AG04449 (cell line): Measurements from ENCODE around the gene SNAP47.

Experiments used
- CTCF ChIA-PET: fragments of 350-600 bp; formaldehyde crosslinking; extraction: SDS; loops from one replicate; lab custom pipeline; 2021; ENCODE audit warnings: antibody characterized with exemption; lab: Yijun Ruan, JAX
- POLR2A ChIA-PET: fragments of 400-600, 350-600 bp; formaldehyde crosslinking; extraction: SDS; loops from one replicate; lab custom pipeline; 2020; ENCODE audit warnings: antibody characterized with exemption, inconsistent platforms; lab: Yijun Ruan, JAX
- DNase-seq: peaks from one replicate; pipeline ENCODE4 v3.0.0-alpha.2; 2010; ENCODE audit warnings: low read depth, low spot score
- H3K4me3 ChIP-seq: 2 replicates; pipeline ENCODE4 v1.5.1; 2011; ENCODE audit warnings: low read depth, mild to moderate bottlenecking, control low read depth, low read length
- TF ChIP-seq, protein P1 (sequence below): IDR thresholded peaks from one replicate; pipeline ENCODE4 v1.5.1; 2011; ENCODE audit warnings: mild to moderate bottlenecking, moderate library complexity, low read length, control low read depth, inconsistent platforms; ENCODE audit not compliant: insufficient read depth; ENCODE audit errors: missing control alignments

SNAP47 gene

DNA sequence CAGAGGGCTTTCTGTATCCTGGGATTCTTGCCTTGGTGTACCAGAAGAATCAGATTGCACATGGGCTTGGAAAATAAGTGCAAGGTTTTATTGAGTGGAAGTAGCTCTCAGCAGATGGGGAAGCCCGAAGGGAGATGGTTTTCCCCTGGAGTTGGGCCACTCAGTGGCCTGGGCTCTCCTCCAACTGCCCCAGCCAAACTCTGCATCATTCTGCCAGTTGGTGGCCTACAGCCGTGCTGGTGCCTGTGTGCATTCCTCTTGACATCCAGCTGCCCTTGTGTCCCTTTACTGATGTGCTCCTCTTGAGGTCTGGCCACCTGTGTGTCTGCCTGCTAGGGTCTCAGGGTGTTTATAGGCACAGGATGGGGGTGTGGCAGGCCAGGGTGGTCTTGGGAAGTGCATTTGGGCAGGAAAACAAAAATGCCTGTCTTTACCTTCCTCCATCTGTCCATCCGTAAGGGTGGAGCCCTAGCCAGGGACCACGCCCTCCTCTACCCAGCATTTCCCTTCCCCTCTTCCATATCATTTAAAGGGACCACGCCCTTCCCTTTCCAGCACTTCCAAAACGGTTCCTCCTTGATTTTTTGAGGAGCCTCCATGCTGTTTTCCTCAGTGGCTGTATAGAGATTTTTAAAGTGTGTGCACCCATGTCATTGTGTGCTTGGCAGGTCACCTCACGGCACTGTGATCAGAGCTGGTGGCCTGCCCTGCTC is 18.9 kb downstream of the SNAP47 start:
- DNase-seq = no peak
- POLR2A ChIA-PET = interaction anchor here (0.6 kb wide), 1 partner anchor 1805 kb away, joined by 3 read pairs; the partner anchor contains the start of gene ABCB10
- CTCF ChIA-PET = interaction anchor here (1.5 to 1.7 kb wide), 2 partner anchors 22 to 193 kb away, joined by 4 to 5 read pairs; partner anchors contain the start of gene WNT9A
- H3K4me3 ChIP-seq = no peak overlapping the region
- TF ChIP-seq, protein P1, sequence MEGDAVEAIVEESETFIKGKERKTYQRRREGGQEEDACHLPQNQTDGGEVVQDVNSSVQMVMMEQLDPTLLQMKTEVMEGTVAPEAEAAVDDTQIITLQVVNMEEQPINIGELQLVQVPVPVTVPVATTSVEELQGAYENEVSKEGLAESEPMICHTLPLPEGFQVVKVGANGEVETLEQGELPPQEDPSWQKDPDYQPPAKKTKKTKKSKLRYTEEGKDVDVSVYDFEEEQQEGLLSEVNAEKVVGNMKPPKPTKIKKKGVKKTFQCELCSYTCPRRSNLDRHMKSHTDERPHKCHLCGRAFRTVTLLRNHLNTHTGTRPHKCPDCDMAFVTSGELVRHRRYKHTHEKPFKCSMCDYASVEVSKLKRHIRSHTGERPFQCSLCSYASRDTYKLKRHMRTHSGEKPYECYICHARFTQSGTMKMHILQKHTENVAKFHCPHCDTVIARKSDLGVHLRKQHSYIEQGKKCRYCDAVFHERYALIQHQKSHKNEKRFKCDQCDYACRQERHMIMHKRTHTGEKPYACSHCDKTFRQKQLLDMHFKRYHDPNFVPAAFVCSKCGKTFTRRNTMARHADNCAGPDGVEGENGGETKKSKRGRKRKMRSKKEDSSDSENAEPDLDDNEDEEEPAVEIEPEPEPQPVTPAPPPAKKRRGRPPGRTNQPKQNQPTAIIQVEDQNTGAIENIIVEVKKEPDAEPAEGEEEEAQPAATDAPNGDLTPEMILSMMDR = no peak

DNA sequence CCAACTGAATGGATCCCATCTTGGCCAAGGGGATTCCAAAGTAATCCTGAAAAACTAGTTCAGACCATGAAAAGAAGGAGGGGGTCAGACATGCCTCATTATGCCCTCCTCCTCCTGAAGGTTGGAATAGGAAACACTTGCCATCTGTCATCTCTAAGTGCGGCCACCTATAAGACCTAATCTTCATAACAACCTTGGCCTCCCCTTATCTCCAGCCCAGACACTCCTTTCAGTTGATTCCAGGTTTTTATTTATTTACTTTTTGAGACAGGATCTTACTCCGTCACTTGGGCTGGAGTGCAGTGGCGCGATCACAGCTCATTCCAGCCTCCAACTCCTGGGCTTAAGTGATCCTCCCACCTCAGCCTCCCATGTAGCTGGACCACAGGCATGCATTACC is 19.7 kb downstream of the SNAP47 start:
- TF ChIP-seq, protein P1 = no peak
- DNase-seq = no peak
- H3K4me3 ChIP-seq = no peak overlapping the region
- POLR2A ChIA-PET = no interaction called here
- CTCF ChIA-PET = interaction anchor here (1.7 kb wide), 1 partner anchor 192 kb away, joined by 5 read pairs; the partner anchor contains the start of gene WNT9A

DNA sequence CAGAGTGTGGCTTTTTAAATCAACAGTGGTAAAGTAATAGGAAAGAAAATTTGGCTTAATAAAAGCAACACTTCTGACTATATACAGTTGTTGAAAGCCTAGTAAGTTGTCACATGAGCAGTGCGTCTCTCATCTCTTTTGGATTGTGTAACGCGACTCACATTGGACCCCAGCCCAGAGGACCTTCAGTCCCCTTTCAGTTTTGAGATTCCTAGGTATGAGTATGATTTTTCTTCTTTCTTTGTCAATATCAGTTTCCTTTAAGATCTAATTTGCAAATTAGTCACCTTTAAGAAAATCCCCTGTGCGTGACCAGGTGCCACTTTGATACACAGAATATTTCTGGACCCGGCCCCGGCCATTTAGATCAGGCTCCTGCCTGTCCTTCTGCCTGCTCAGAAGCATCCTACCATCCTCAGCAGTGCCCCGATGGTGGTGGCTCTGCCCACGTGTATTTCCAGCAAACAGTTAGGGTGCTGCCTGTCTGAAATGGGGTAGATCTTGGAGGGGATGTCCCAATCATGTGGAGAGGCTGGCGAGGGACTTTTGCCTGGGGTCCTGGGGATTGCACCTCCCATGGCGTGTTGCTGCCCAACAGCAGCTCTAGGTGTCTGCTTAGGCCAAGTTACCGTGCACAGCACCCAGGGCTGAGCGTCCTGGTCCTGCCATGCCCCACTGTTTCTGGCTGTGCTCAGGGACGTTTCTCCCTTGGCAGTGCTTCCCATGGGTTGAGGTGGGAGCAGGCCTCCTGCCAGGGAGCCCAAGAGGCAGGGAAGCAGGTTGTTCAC is 21.1 kb downstream of the SNAP47 start:
- CTCF ChIA-PET = no interaction called here

DNA sequence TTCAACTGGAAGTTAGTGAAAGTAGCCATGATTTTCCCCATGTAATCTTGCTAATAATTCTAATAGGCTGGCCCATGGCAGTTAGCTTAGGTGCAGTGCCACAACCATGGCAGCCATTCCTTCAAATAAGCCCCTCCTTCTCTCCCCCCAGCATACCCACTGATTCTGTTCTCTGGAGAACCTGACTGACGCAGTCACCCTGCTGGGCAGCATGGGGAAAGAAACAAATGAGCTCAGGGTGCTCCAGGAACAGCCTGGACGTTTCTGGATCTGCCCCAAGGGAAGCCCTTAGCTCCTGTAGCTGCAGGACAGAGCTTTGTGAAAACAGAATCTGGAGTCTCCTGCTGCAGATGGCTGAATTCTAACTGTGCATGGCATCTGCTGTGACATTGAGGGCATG is 22.5 kb downstream of the SNAP47 start:
- ChIA-PET CTCF (interaction anchor here (0.6 to 1.2 kb wide), 6 partner anchors 13 to 324 kb away, joined by 3 to 5 read pairs (median 3); no protein-coding TSS in a partner anchor), POLR2A (interaction anchor here (2.7 kb wide), 1 partner anchor 18 kb away, joined by 14 read pairs; no protein-coding TSS in a partner anchor)
- TF ChIP-seq, protein P1 = no peak
- no peak for DNase-seq
- no peak overlapping the region for H3K4me3 ChIP-seq

More for the DNA sequence above, 21.1 kb downstream of the SNAP47 start:
- no peak overlapping the region for H3K4me3 ChIP-seq
- no peak for DNase-seq
- TF ChIP-seq, protein P1 = no peak
- POLR2A ChIA-PET = no interaction called here

DNA sequence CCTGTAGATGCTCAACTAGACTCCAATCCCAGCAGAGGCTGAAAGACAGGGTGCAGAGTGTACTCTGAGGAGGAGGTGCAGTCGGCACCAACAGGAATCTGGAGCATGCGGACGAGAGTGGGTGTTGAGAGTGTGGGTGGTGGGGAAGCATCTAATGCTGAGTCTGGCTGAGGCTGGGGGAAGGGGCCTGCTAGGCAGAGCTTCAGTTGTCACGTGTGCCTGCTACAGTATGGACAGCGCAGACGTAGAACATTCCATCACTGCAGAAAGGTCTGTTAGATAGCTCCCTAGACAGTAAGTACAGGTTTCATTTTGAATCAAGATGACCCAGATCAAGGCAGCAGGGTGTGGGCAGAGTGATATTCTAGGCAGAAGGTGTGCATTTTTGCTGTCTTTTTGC is 23.1 kb downstream of the SNAP47 start:
- ChIA-PET CTCF (interaction anchor here (0.6 to 8.9 kb wide), 7 partner anchors 13 to 323 kb away, joined by 3 to 121 read pairs (median 3); partner anchors contain the start of gene WNT9A), POLR2A (interaction anchor here (2.7 kb wide), 1 partner anchor 17 kb away, joined by 14 read pairs; no protein-coding TSS in a partner anchor)
- no peak for DNase-seq
- H3K4me3 ChIP-seq = no peak overlapping the region
- TF ChIP-seq, protein P1 = no peak
